ENCODE data around the gene STIP1. TPM values are rescaled to one million over a fixed set of nuclear protein-coding genes. Genes with fewer than 3 reads are reported as not detected.

Gene STIP1
- total RNA-seq, 1 donor from 2014 or later, result 69.9 TPM

GRCh38 chr11:64196626-64197025 is 10.7 kb downstream of the STIP1 start:
- H3K36me3 ChIP-seq (ENCODE audit: control insufficient read depth in 3 of 3, insufficient read depth in 3 of 3, low read length in 3 of 3), result peaks cover 71 to 83% (median 77%) of the 10 kb centered on the region in 3 donors

GRCh38 chr11:64198511-64198910 is 12.5 kb downstream of the STIP1 start:
- Histone ChIP-seq H3K27me3 (ENCODE audit: control insufficient read depth in 3 of 3, insufficient read depth in 3 of 3, low read length in 3 of 3) (no peaks in the 10 kb centered on the region), H3K9ac (ENCODE audit: low read depth in 1 of 3, low read length in 3 of 3) (no peak overlapping the region), H3K9me3 (ENCODE audit: control insufficient read depth in 3 of 3, low read length in 3 of 3) (no peaks in the 10 kb centered on the region), H3K27ac (ENCODE audit: low read depth, low read length) (no peak overlapping the region), H3K36me3 (ENCODE audit: control insufficient read depth in 3 of 3, insufficient read depth in 3 of 3, low read length in 3 of 3) (peaks cover 76 to 85% (median 84%) of the 10 kb centered on the region in 3 donors), H3K4me1 (ENCODE audit: control insufficient read depth in 3 of 3, insufficient read depth in 3 of 3, low read length in 3 of 3) (peaks cover 2 to 8% (median 6%) of the 10 kb centered on the region in 3 donors), H3K4me3 (ENCODE audit: low read length in 3 of 3) (no peak overlapping the region)

More at GRCh38 chr11:64196626-64197025, 10.7 kb downstream of the STIP1 start:
- no peaks in the 10 kb centered on the region for H3K9me3 ChIP-seq (ENCODE audit: control insufficient read depth in 3 of 3, low read length in 3 of 3)
- no peaks in the 10 kb centered on the region for H3K27me3 ChIP-seq (ENCODE audit: control insufficient read depth in 3 of 3, insufficient read depth in 3 of 3, low read length in 3 of 3)
- H3K27ac ChIP-seq (ENCODE audit: low read depth, low read length), result no peak overlapping the region
- no peak overlapping the region for H3K4me3 ChIP-seq (ENCODE audit: low read length in 3 of 3)
- no peak overlapping the region for H3K9ac ChIP-seq (ENCODE audit: low read depth in 1 of 3, low read length in 3 of 3)
- H3K4me1 ChIP-seq (ENCODE audit: control insufficient read depth in 3 of 3, insufficient read depth in 3 of 3, low read length in 3 of 3), result no peaks in the 10 kb centered on the region

- H3K27me3 ChIP-seq (ENCODE audit: control insufficient read depth in 3 of 3, insufficient read depth in 3 of 3, low read length in 3 of 3), result no peaks in the 10 kb centered on the region
- no peak overlapping the region for H3K27ac ChIP-seq (ENCODE audit: low read depth, low read length)
- no peak overlapping the region for H3K4me3 ChIP-seq (ENCODE audit: low read length in 3 of 3)
- H3K9me3 ChIP-seq (ENCODE audit: control insufficient read depth in 3 of 3, low read length in 3 of 3), result no peaks in the 10 kb centered on the region
- H3K4me1 ChIP-seq (ENCODE audit: control insufficient read depth in 3 of 3, insufficient read depth in 3 of 3, low read length in 3 of 3), result peaks cover 12 to 25% (median 25%) of the 10 kb centered on the region in 3 donors
- H3K9ac ChIP-seq (ENCODE audit: low read depth in 1 of 3, low read length in 3 of 3), result no peak overlapping the region
- H3K36me3 ChIP-seq (ENCODE audit: control insufficient read depth in 3 of 3, insufficient read depth in 3 of 3, low read length in 3 of 3), result peaks cover 59 to 69% (median 67%) of the 10 kb centered on the region in 3 donors
Observed at GRCh38 chr11:64201543-64201942, 15.6 kb downstream of the STIP1 start.

- no peaks in the 10 kb centered on the region for H3K9me3 ChIP-seq (ENCODE audit: control insufficient read depth in 3 of 3, low read length in 3 of 3)
- no peak overlapping the region for H3K4me3 ChIP-seq (ENCODE audit: low read length in 3 of 3)
- H3K4me1 ChIP-seq (ENCODE audit: control insufficient read depth in 3 of 3, insufficient read depth in 3 of 3, low read length in 3 of 3), result peaks cover 17 to 38% (median 31%) of the 10 kb centered on the region in 3 donors
- peak overlapping the region in 1 of 3 donors; percentile 0 for H3K9ac ChIP-seq (ENCODE audit: low read depth in 1 of 3, low read length in 3 of 3)
- H3K27me3 ChIP-seq (ENCODE audit: control insufficient read depth in 3 of 3, insufficient read depth in 3 of 3, low read length in 3 of 3), result no peaks in the 10 kb centered on the region
- H3K36me3 ChIP-seq (ENCODE audit: control insufficient read depth in 3 of 3, insufficient read depth in 3 of 3, low read length in 3 of 3), result peaks cover 44 to 57% (median 57%) of the 10 kb centered on the region in 3 donors
- H3K27ac ChIP-seq (ENCODE audit: low read depth, low read length), result no peak overlapping the region
Observed at GRCh38 chr11:64202992-64203391, 17.0 kb downstream of the STIP1 start.

- H3K27me3 ChIP-seq (ENCODE audit: control insufficient read depth in 3 of 3, insufficient read depth in 3 of 3, low read length in 3 of 3), result no peaks in the 10 kb centered on the region
- H3K9ac ChIP-seq (ENCODE audit: low read depth in 1 of 3, low read length in 3 of 3), result no peak overlapping the region
- peaks cover 41 to 52% (median 51%) of the 10 kb centered on the region in 3 donors for H3K36me3 ChIP-seq (ENCODE audit: control insufficient read depth in 3 of 3, insufficient read depth in 3 of 3, low read length in 3 of 3)
- no peaks in the 10 kb centered on the region for H3K9me3 ChIP-seq (ENCODE audit: control insufficient read depth in 3 of 3, low read length in 3 of 3)
- peaks cover 17 to 41% (median 32%) of the 10 kb centered on the region in 3 donors for H3K4me1 ChIP-seq (ENCODE audit: control insufficient read depth in 3 of 3, insufficient read depth in 3 of 3, low read length in 3 of 3)
- no peak overlapping the region for H3K4me3 ChIP-seq (ENCODE audit: low read length in 3 of 3)
- no peak overlapping the region for H3K27ac ChIP-seq (ENCODE audit: low read depth, low read length)
Observed at GRCh38 chr11:64203421-64204079, 17.6 kb downstream of the STIP1 start.

- Histone ChIP-seq H3K36me3 (ENCODE audit: control insufficient read depth in 3 of 3, insufficient read depth in 3 of 3, low read length in 3 of 3) (peaks cover 41 to 49% (median 49%) of the 10 kb centered on the region in 3 donors), H3K4me1 (ENCODE audit: control insufficient read depth in 3 of 3, insufficient read depth in 3 of 3, low read length in 3 of 3) (peaks cover 17 to 43% (median 37%) of the 10 kb centered on the region in 3 donors), H3K27me3 (ENCODE audit: control insufficient read depth in 3 of 3, insufficient read depth in 3 of 3, low read length in 3 of 3) (no peaks in the 10 kb centered on the region), H3K9ac (ENCODE audit: low read depth in 1 of 3, low read length in 3 of 3) (peak overlapping the region in 1 of 3 donors; percentile 8), H3K27ac (ENCODE audit: low read depth, low read length) (no peak overlapping the region), H3K4me3 (ENCODE audit: low read length in 3 of 3) (no peak overlapping the region), H3K9me3 (ENCODE audit: control insufficient read depth in 3 of 3, low read length in 3 of 3) (no peaks in the 10 kb centered on the region)
Observed at GRCh38 chr11:64204080-64204440, 18.1 kb downstream of the STIP1 start.

- Histone ChIP-seq H3K9ac (ENCODE audit: low read depth in 1 of 3, low read length in 3 of 3) (peak overlapping the region in 1 of 3 donors; percentile 8), H3K4me1 (ENCODE audit: control insufficient read depth in 3 of 3, insufficient read depth in 3 of 3, low read length in 3 of 3) (peaks cover 17 to 43% (median 37%) of the 10 kb centered on the region in 3 donors), H3K27me3 (ENCODE audit: control insufficient read depth in 3 of 3, insufficient read depth in 3 of 3, low read length in 3 of 3) (no peaks in the 10 kb centered on the region), H3K9me3 (ENCODE audit: control insufficient read depth in 3 of 3, low read length in 3 of 3) (no peaks in the 10 kb centered on the region), H3K27ac (ENCODE audit: low read depth, low read length) (no peak overlapping the region), H3K36me3 (ENCODE audit: control insufficient read depth in 3 of 3, insufficient read depth in 3 of 3, low read length in 3 of 3) (peaks cover 41 to 49% (median 49%) of the 10 kb centered on the region in 3 donors), H3K4me3 (ENCODE audit: low read length in 3 of 3) (no peak overlapping the region)
Observed at GRCh38 chr11:64204464-64204989, 18.6 kb downstream of the STIP1 start.

- peaks cover 24 to 32% (median 30%) of the 10 kb centered on the region in 3 donors for H3K36me3 ChIP-seq (ENCODE audit: control insufficient read depth in 3 of 3, insufficient read depth in 3 of 3, low read length in 3 of 3)
- no peaks in the 10 kb centered on the region for H3K9me3 ChIP-seq (ENCODE audit: control insufficient read depth in 3 of 3, low read length in 3 of 3)
- peak within 1 kb of the TSS; percentile 52 to 67 (median 65) for H3K4me3 ChIP-seq (ENCODE audit: low read length in 3 of 3)
- no peaks in the 10 kb centered on the region for H3K27me3 ChIP-seq (ENCODE audit: control insufficient read depth in 3 of 3, insufficient read depth in 3 of 3, low read length in 3 of 3)
- H3K9ac ChIP-seq (ENCODE audit: low read depth in 1 of 3, low read length in 3 of 3), result peak within 1 kb of the TSS; percentile 62 to 77 (median 75)
- H3K27ac ChIP-seq (ENCODE audit: low read depth, low read length), result peak within 1 kb of the TSS; percentile 83
- H3K4me1 ChIP-seq (ENCODE audit: control insufficient read depth in 3 of 3, insufficient read depth in 3 of 3, low read length in 3 of 3), result peaks cover 17 to 43% (median 37%) of the 10 kb centered on the region in 3 donors
Observed at GRCh38 chr11:64206457-64207255, 20.7 kb downstream of the STIP1 start, which contains the start of gene FERMT3. FERMT3 (plus strand) TSS chr11:64206721; CDS start chr11:64207365, 644 bp downstream.

GRCh38 chr11:64207256-64208085 is 21.5 kb downstream of the STIP1 start:
- peaks cover 15 to 41% (median 37%) of the 10 kb centered on the region in 3 donors for H3K4me1 ChIP-seq (ENCODE audit: control insufficient read depth in 3 of 3, insufficient read depth in 3 of 3, low read length in 3 of 3)
- H3K9me3 ChIP-seq (ENCODE audit: control insufficient read depth in 3 of 3, low read length in 3 of 3), result no peaks in the 10 kb centered on the region
- H3K9ac ChIP-seq (ENCODE audit: low read depth in 1 of 3, low read length in 3 of 3), result peak overlapping the region; percentile 62 to 77 (median 75)
- H3K36me3 ChIP-seq (ENCODE audit: control insufficient read depth in 3 of 3, insufficient read depth in 3 of 3, low read length in 3 of 3), result peaks cover 26 to 32% (median 26%) of the 10 kb centered on the region in 3 donors
- no peaks in the 10 kb centered on the region for H3K27me3 ChIP-seq (ENCODE audit: control insufficient read depth in 3 of 3, insufficient read depth in 3 of 3, low read length in 3 of 3)
- H3K4me3 ChIP-seq (ENCODE audit: low read length in 3 of 3), result peak overlapping the region; percentile 52 to 67 (median 65)
- H3K27ac ChIP-seq (ENCODE audit: low read depth, low read length), result peak overlapping the region; percentile 83

All from skeletal muscle tissue (tissue), 4 donors.